Umbilical cord (tissue), 2 donors: ENCODE measurements around the gene RFK. TPM values are rescaled to one million over a fixed set of nuclear protein-coding genes. Genes with fewer than 3 reads are reported as not detected.
"Not testable (repeated sequence)": the region's sequence is repeated elsewhere in the genome, so short reads cannot be mapped to it uniquely, and the experiment has no call there.

Experiments used
- DNase-seq: peaks from one replicate; pipeline ENCODE4 v3.0.0-alpha.2; 2015; ENCODE audit warnings: low spot score
- total RNA-seq: library from RNA; depleted of rRNA; stranded (reverse); fragments of >200 nt; gene quantifications from one replicate; pipeline ENCODE4 v1.2.3, GENCODE V29; 2014; ENCODE audit warnings: low replicate concordance; ENCODE audit not compliant: insufficient read depth

The RFK gene
- total RNA-seq, 1 donor from 2014 or later, result 14.7 TPM

DNA sequence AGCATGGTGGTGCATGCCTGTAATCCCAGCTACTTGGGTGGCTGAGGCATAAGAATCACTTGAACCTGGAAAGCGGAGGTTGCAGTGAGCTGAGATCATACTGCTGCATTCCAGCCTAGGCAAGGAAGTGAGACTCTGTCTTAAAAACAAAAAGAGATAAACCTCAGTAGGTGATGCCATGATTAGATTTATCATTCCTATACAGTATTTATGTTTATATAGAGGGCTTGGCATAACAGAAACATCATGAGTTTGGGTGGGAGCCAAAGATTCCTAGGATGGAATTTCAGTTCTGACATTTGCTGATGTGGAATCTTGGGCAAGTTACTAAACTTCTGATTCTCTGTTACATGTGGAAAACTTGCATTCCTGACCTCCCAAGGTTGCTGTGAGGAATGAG lies 22.3 kb downstream of the RFK start:
- DNase-seq, result peak; percentile 32

DNA sequence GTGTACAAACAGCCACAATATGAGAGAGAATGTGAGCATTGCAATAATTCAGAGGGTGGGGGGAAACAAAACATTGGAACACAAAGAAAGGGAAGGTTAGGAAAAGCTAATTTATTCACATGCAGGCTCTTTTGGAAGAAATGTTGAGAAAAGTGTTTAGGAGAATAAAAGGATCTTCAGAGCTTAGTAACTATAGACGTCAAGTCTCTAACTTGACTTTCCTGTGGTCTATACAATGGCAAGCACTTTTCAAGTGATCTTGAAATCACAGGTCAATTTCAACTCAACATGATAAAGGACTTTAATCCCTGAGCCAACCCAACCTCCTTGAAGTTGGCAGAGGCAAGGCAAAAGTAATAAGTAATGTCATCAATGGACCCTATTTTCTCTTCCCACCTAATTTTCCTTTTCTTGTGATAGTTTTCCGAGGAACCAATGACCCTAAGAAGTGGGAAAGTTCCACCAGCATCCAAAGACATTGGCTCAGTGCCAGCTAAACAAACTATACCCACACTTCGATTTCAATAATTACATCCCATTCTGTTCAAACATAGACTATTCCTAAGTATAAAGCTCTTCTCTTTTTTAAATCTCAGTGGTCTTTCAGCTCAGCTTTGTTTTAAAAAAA lies 23.7 kb downstream of the RFK start:
- no peak for DNase-seq

DNA sequence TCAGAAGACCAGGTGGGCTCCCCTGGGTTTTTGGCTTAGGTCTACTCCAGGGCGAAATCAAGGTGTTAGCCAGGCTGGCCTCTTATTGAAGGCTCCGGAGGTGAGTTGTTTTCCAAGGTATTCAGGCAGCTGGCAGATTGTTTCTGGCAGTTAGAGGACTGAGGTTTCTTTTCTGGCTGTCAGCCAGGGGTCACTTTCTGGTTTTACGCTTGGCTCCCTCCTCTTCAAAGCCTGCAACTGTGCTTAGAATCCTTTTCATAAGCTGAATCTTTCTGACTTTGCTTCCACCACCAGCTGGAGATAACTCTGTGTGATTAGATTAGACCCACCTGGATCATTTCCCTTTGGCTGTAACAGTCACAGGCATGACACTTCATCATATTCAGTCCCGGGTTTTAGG lies 24.6 kb downstream of the RFK start:
- DNase-seq, result peak; percentile 52

DNA sequence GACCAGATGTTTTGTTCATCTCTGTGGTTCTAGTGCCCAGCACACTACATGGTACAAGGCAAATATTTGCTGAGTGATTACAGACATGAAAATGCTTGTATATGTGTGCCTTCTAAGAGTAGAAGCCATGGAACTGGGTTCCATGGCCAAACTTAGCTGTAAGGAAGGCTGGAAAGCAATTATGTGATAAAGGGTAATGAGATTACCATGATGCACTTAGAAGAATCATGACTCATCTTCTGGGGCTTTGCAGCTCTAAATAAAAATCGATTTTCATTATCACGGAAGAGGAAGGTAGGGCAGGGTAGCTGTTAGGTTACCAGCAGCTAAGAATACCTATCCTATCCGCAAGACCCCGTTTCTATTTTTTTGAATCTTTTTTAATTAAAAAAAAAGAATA lies 28.0 kb downstream of the RFK start:
- no peak for DNase-seq

DNA sequence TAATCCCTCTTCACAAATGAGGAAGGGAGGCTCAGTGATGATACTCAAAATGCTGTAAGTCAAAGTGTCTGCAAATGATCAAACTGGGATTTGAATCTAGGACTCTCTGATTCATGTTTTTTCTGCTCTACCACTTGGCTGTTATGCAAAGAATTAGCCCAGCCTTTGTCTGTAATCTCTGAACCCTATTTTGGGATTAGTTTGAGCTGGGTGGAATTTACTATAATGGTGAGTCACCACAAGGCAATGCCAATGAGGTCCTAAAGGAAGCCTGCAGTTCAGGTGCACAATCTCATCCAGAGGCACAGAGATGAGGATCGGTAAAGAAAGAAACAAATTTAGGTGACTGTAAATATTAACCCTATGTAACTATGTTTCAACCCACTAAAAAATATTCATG lies 29.2 kb downstream of the RFK start:
- DNase-seq, result peak; percentile 68

DNA sequence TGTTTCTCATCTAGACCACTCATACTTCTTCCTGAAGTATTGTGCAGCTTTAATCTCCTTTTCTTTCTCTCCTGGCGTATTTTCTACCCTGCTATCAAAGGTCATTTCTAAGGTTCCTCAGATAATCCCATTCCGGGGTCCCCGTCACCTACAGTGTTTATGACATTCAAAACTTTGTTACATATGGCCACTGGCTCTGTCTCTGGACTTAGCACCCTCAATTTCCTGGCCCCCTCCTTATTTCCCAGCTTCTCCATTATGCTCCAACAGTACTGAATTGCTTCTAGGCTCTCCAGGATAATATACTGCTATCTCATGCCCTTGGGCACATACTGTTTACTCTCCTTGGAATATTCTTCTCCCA lies 31.2 kb downstream of the RFK start:
- DNase-seq, result no peak

DNA sequence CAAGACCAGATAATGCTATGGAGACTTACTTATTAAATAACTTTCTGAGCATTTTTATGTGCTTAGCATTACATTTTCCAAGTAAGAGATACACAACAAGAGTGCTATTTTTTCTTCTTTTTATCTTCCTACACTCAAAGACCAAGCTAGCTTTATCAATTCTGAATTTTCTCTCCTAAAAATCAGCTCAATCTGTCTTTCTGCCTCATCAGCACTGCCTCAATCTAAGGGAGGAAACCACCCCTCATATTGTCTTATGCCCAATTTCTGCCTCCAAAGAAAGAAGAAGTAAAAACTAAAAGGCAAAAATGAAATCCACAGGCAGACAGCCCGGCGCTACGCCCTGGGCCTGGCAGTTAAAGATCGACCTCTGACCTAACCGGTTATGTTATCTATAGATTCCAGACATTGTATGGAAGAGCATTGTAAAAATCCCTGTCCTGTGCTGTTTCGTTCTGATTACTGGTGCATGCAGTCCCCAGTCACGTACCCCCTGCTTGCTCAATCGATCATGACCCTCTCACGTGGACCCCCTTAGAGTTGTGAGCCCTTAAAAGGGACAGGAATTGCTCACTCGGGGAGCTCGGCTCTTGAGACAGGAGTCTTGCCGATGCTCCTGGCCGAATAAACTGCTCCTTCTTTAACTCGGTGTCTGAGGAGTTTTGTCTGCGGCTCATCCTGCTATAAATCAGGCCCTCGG lies 31.7 kb downstream of the RFK start:
- not testable (repeated sequence) for DNase-seq

DNA sequence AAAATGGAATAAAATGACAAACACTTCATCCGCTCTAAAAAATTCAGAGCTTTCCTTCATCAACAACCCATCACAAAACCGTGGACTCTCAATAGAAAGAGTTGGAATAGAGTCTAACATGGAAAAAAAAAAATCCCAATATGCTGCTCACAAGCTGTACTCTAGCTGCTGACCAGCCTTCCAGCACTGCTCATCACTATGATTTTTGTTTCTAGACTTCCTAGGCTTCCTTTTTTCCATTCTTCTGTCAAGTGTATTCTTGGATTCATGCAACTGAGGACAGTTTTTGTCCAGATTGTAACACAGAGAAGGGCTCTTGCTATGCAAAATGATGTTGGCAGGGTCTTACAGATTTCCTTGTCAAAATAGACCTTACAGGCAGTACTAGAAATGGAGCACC lies 34.5 kb downstream of the RFK start:
- DNase-seq, result no peak

DNA sequence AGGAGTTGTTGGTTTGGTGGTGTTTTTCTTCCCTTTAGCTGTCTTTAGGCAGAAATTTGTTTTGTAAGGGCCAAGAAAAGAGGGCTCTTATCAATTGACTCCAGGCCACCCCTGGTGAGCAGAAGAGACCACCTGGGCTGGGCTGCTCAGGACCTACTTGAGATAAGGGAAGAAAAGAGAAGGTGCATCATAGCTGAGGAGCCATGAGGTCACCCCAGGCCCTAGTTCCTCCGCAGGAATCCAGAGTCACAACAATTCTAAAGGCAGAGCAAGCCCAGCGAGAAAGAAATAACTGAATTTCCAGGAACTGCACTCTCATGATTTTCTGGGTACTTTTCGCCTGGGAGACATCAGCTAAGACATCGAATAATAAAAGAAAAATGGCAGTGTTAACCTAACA lies 34.9 kb downstream of the RFK start:
- DNase-seq, result no peak

DNA sequence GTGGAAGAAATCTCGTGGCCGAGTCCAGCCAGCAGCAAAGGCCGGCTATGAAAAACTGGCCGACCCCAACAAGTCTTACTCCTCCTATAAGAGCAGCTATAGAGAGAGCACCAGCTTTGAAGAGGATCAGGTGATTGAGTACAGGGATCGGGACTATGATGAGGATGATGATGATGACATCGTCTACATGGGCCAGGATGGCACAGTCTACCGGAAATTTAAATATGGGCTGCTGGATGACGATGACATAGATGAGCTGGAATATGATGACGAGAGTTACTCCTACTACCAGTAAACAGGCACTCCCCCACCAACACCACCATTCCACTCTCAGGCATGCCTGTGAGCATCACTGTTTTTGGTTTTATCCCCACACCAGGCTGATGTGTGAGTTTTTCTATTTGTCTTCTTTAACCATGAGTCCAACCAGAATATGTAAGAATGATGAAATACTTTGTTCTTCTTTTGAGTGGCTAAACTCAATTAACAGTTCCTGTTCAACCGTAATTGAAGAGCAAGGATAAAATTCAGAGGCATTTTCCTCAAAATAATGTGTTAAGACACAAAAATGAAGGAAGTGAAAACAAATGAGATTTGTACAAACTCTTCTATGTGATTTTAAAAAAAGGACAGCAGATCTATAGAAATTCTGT lies 35.5 kb downstream of the RFK start:
- DNase-seq, result no peak

DNA sequence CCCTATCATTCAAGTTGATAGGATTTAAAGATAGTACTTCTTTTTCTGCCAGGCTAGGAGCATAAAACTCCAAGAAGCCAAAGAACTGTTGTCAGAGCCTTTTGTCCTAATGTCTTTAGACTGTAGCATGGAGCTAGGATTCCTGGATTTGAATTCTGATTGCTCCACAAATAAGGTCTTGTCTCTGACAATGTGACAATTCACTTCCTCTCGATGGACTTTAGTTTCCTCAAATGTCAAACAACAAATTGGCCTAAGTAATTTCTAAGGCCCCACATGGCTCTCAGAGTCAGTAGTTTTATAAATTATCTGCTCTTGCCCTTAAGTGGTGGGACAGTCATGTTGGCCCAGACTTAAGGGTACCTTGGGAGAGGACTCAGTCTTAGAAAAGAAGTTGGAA lies 36.7 kb downstream of the RFK start:
- DNase-seq, result no peak

DNA sequence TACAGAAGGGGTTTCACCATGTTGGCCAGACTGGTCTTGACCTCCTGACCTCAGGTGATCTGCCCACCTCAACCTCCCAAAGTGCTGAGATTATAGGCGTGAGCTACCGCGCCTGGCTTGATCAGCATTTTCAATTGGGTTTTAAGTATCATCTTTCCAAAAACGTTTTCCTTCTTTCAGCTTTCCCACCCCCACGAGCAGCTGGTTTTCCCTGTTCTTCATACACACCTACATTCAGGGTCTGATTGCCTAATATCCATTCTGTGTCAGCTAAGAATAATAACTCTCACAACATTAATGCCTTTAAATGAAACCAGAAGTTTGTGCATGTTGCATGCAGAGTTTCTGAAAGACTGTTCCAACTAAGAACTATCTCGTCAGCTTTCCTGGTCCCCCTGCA lies 38.3 kb downstream of the RFK start:
- no peak for DNase-seq

DNA sequence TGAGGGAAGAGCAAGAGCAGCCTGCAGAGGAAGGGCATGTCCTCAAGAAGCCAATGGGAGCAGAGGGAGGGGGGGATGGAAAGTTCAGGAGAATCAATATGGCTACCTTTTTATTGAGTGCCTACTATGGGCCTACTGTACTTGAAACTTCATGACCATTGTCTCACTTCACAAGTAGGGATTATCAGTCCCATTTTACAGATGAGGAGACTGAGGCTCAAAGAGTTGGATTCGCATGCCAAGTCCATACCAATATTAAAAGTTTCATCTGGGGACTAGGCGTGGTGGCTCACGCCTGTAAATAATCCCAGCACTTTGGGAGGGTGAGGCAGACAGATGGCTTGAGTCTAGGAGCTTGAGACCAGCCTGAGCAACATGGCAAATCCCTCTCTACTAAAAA lies 40.0 kb downstream of the RFK start:
- no peak for DNase-seq

DNA sequence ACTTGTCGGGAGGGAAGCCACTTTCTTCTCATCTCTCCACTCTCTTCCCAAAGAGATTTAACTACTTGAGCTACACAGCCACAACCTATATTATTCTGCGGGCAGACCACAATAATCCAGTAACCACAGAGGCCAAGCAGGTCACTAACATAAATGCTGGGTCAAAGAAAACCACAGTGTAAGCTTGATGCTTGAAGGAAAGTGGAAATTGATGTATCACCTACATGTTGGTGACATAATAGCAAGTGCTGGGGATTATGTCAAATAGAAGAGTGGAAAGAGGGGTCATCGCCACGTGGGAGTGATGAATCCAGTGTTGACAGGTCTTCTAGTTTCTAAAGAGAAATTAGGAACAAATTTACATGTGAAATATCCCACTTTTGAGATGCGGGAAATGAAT lies 40.9 kb downstream of the RFK start:
- DNase-seq, result no peak

DNA sequence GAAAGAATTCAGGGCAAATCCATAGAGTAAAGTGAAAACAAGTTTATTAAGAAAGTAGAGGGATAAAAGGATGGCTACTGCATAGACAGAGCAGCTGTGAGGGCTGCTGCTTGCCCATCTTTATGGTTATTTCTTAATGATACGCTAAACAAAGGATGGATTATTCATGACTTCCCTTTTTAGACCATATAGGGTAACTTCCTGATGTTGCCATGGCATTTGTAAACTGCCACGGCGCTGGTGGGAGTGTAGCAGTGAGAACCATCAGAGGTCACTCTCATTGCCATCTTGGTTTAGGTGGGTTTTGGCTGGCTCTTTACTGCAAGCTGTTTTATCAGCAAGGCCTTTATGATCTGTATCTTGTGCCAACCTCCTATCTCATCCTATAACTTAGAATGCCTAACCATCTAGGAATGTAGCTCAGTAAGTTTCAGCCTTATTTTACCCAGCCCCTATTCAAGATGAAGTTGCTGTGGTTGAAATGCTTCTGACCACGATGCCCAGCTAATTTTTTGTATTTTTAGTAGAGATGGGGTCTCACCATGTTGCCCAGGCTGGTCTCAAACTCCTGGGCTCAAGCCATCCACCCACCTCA lies 42.1 kb downstream of the RFK start:
- DNase-seq, result no peak

DNA sequence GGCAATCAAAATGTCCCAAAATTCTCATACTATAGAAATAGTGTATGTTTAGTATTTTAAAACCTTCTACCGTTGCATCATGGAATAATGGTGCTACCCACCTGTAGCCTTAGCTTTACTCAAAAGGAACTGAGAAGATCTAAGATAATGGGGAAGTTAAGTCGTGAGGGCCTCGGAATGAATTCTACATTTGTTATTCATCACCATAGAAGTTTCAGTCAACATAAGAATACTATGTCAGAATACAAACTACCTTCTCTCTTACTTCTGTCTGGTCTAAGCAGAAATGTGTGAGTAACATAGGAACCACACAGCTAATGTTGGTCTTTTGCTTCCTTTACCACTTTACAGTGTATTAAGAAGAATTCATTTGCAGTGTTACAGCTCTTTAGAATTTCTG lies 43.2 kb downstream of the RFK start:
- no peak for DNase-seq

DNA sequence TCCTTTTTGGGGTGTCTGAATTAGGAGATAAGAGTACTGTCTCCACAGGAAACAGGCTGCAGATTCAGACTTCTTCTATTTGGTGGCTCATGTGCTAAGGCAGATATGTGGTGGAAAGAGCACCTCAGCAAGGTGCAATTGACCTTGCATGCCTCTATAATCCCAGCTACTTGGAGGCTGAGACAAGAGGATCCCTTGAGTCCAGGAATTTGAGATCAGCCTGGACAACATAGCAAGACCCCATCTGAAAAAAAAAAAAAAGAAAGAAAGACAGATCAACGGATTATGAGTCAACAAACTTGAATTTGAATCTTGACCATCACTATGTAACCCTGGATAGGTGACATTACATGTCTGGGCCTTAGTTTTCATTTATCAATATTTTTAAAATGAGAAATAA lies 44.4 kb downstream of the RFK start:
- DNase-seq, result no peak

DNA sequence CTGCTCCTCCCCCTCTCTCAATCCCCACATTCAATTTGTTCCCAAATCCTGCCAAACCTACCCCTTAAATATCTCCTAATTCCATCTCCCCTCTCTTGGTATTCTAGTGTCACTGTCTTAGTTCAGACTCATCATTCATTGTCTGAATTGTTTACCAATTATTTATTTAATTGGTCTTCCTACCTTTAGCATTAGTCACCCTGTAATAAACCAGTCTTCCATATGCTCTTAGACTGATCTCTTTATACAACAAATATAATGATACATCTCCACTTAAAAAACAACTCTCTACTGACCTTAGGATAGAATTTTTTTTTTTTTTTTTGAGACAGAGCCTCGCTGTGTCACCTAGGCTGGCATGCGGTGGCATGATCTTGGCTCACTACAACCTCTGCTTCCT lies 51.4 kb downstream of the RFK start:
- DNase-seq, result no peak

DNA sequence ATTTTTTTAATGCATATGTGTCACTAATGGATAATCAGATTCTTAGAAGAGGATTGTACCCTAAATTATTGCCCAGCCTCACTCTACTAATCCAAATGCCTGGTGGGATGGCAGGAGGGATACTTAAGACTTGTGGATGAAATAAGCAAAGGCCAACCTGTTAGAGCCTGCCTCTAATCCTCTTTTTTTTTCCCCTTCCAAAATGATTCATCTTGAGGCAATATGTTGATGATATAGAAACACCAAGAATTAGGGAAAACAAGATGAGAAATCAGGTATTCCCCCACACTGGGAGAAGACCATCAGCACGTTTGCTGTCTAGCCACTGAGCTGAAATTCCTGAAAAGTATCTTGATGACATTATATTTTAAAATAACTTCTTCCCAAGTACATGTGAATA lies 52.0 kb downstream of the RFK start:
- DNase-seq, result no peak

DNA sequence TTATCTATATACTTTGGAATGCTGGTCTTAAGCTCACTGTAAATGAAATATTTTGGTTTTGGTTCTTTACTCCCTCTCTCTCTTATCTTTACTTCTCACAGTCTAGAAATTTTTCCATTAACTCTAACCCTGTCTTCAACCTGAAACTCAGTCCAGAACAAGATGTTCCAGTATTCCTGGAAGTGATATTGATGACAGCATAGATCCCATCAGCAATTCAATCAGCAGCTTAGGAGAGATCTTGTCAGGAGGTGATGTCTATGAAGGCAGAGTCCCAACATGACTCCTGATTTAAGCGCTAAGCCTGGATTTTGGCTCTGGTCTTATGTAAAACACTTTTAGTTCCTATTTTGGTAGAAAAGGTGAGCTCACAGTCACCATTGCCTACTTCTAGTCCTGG lies 52.6 kb downstream of the RFK start:
- no peak for DNase-seq

DNA sequence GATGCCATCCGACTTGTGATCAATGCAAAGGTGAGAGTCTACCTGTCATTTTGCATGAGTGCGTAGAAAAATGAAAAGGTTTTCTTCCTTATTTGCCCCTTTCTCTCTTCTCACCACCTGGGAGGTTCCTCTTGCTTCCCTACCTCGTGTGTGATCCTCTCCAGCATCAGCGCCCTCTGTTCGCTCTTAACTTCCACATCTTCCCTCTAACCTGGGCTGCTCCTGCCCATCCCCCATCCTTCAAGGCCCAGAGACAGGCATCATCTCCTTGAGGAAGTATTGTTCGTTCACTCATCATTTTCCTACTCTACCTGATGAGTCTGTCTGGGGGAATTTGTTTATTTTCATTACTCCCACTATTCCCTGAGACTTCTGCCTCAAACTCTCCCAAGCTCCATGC lies 55.8 kb downstream of the RFK start:
- DNase-seq, result no peak

DNA sequence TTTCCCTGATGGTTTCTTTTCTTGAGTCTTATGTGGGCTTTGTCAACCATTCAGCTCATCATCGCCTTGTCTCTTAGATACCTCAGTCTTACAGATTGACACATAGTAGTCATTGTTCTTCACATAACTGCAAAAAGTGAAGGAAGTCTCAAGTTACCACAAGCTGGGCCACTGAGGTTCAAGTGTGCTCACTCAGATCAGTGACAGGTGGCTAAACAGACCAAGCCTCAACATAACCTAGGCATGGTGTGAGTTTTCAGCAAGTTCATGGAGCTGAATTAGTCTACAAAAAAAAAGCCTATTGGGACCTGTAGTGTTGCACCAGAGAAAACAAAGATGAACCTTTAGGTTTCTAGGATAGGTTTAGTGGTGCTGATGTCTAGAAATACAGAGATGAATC lies 58.2 kb downstream of the RFK start:
- no peak for DNase-seq
